KOPT-K1 (cell line): ENCODE results near the gene MBD3L2.

Experiments
- H3K27ac ChIP-seq: fragments of 200-600 bp; sonication (generic); 2 replicates; pipeline ENCODE4 v1.5.1; 2016; ENCODE audit warnings: antibody characterized with exemption, mild to moderate bottlenecking, low read depth, low read length; ENCODE audit not compliant: poor library complexity, severe bottlenecking
- H3K36me3 ChIP-seq: fragments of 200-600 bp; sonication (generic); 2 replicates; pipeline ENCODE4 v1.5.1; 2017; ENCODE audit warnings: antibody characterized with exemption, mild to moderate bottlenecking, low read length, moderate library complexity; ENCODE audit not compliant: insufficient read depth
- H3K9me3 ChIP-seq: fragments of 200-600 bp; sonication (generic); 2 replicates; pipeline ENCODE4 v1.5.1; 2017; ENCODE audit warnings: antibody characterized with exemption, low read length, mild to moderate bottlenecking; ENCODE audit not compliant: insufficient read depth, poor library complexity, severe bottlenecking

The MBD3L2 gene

GRCh38 chr19:7074705-7075282, 25.7 kb downstream of the MBD3L2 start:
- Histone ChIP-seq H3K36me3 (peaks cover 90% of the 10 kb centered on the region), H3K9me3 (peaks cover 51% of the 10 kb centered on the region), H3K27ac (no peak overlapping the region)

DNA sequence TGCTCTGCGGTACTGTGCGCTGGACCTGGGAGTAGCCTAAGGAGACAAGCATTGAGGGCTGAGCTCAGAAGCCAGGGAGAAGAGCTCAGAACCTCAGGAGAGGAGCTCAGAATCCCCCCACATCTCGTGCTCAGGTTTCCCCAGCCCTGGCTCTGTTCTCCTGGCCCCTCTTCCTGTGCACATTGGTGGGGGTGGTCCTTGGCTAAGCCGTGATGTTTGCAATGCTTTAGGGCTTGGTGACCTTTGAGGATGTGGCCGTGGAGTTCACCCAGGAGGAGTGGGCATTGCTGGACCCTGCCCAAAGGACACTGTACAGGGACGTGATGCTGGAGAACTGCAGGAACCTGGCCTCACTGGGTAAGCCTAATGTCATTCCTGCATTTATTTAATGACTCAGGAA, 27.0 kb downstream of the MBD3L2 start:
- no peak overlapping the region for H3K27ac ChIP-seq
- peaks cover 97% of the 10 kb centered on the region for H3K36me3 ChIP-seq
- H3K9me3 ChIP-seq: peaks cover 64% of the 10 kb centered on the region

- no peak overlapping the region for H3K27ac ChIP-seq
- peaks cover 100% of the 10 kb centered on the region for H3K36me3 ChIP-seq
- H3K9me3 ChIP-seq: peaks cover 83% of the 10 kb centered on the region
Measured at GRCh38 chr19:7078008-7078407, 28.9 kb downstream of the MBD3L2 start.

DNA sequence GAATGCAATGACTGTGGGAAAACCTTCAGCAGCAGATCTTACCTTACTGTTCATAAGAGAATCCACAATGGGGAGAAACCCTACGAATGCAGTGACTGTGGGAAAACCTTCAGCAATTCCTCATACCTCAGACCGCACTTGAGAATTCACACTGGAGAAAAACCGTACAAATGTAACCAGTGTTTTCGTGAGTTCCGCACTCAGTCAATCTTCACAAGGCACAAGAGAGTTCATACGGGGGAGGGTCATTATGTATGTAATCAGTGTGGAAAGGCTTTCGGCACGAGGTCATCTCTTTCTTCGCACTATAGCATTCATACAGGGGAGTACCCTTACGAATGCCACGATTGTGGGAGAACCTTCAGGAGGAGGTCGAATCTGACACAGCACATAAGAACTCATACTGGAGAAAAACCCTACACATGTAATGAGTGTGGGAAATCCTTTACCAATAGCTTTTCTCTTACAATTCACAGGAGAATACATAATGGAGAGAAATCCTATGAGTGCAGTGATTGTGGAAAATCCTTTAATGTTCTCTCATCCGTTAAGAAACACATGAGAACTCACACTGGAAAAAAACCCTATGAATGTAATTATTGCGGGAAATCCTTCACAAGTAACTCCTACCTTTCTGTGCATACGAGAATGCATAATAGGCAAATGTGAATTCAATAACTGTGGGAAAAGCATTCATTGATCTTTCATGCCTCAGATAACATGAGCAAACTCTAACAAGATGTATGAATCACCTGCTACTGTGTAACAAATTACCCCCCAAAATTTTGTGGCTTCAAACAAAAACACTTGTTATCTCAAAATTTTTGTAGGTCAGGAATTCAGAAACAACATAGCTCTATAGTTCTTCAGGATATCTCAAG, 34.2 kb downstream of the MBD3L2 start:
- Histone ChIP-seq H3K36me3 (peaks cover 76% of the 10 kb centered on the region), H3K27ac (no peak overlapping the region), H3K9me3 (peaks cover 100% of the 10 kb centered on the region)

GRCh38 chr19:7088999-7089398, 39.9 kb downstream of the MBD3L2 start:
- Histone ChIP-seq H3K36me3 (peaks cover 24% of the 10 kb centered on the region), H3K27ac (no peak overlapping the region), H3K9me3 (peaks cover 72% of the 10 kb centered on the region)

DNA sequence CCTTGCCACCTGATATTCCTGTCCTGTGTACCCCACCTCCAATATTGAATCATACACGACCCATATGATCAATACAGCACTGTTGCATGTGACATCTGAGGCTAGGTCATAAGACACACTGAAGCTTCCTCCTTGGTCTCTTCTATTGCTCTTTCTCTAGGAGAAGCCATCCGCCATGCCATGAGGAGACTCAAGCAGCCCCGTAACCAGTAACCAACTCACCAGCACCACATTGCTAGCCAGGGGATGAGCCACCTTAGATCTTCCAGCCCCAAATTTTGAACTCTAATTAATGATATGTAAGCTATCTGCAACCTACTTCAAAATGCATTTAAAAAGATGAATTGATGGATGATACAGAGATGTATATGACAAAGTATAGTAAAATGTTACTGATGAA, 49.0 kb downstream of the MBD3L2 start:
- peaks cover 29% of the 10 kb centered on the region for H3K9me3 ChIP-seq
- H3K36me3 ChIP-seq: no peaks in the 10 kb centered on the region
- H3K27ac ChIP-seq: no peak overlapping the region

DNA sequence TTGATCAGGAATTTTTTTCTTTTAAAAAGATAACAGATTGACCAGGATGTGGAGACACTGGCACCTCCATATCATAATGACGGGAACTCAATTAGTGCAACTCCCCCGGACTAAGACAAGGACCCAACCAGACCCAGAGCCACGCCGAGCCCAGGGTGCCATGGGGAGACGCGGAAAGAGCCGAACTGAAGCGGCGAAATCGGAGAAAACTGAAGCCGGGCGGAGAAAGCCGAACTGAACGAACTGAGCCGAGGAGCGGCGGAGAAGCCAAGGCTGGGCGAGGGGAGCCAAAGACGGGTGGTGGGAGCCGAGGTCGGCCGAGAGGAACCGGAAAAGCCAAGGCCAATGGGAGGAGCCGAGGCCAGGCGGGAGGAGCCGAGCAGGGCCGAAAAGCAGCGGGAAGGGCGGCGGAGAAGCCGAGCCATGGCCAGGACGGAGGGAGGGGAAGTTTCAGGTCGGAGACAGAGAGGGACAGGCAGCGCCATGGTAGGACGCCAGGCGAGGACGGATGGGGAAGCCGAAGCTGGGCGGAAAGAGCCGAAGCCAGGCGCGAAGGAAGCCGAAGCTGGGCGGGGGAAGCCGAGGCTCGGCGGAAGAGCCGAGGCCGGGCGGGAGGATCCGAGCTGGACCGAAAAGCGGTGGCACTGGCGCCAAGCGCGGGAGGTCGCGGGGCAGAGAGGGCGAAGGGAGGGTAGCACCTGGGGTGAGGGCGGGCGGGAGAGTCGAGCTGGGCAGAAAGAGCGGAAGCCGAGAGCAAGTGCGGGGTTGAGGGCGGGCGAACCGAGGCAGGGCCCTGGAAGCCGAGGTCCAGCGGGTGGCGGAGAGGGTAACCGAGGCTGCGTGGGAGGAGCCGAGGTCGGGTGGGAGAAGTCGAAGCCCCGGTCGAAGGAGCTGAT, 49.8 kb downstream of the MBD3L2 start:
- peaks cover 22% of the 10 kb centered on the region for H3K9me3 ChIP-seq
- H3K27ac ChIP-seq: peak overlapping the region; percentile 84
- H3K36me3 ChIP-seq: no peaks in the 10 kb centered on the region

DNA sequence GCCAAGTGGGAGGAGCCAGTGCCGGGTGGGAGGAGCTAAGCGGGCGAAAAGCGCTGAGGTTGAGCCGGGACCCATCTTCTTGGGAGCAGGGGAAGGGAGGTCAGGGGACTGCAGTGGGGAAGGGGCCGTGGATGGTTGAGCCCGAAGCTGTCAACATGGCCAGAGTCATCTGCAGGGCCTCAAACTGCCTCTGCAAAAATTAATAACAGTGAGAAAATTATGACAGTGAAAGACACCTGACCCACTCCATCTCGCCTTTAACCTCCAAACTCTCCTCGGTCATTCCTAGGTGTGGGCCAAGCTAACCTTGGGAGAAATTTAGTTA, 50.4 kb downstream of the MBD3L2 start:
- Histone ChIP-seq H3K36me3 (no peaks in the 10 kb centered on the region), H3K27ac (peak overlapping the region; percentile 84), H3K9me3 (peaks cover 16% of the 10 kb centered on the region)
